ENCODE measurements around the gene KDM5B.
A peak's percentile ranks its signal among the peaks of the same experiment; 100 is the strongest.

KDM5B gene

DNA sequence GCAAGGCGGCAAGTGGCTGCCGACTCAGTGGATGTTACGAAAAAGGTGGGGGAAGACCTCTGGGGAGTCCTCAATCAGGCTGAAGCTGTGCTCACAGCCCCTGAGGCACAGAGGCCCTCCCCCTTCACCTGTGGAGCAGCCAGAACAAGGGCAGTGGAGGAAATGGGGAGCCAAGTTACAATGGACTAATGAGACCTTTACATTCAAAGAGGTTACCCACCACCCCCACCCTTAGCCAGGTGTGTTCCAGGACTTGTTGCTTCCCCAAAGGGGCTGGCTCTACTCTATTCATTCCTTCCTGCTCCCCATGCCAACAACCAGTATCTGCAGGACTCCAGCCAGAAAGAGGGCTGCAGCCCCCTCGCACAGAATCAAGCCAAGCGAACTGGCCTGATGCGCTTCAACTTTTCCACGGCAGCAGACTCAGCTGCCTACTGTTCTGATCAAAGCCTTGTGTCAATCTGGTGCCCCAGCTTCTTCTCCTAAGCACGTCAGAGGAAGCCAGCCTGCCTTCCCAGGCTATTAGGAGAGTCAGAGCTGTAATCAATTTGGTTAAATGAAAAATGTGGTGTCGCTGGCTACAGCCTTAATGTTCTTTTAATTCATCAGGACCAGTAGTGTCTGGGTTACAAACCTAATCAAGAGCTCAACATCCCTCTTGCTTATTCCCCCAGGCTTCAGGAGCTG is 96.1 kb downstream of the KDM5B start:
- DNase-seq: no peak

DNA sequence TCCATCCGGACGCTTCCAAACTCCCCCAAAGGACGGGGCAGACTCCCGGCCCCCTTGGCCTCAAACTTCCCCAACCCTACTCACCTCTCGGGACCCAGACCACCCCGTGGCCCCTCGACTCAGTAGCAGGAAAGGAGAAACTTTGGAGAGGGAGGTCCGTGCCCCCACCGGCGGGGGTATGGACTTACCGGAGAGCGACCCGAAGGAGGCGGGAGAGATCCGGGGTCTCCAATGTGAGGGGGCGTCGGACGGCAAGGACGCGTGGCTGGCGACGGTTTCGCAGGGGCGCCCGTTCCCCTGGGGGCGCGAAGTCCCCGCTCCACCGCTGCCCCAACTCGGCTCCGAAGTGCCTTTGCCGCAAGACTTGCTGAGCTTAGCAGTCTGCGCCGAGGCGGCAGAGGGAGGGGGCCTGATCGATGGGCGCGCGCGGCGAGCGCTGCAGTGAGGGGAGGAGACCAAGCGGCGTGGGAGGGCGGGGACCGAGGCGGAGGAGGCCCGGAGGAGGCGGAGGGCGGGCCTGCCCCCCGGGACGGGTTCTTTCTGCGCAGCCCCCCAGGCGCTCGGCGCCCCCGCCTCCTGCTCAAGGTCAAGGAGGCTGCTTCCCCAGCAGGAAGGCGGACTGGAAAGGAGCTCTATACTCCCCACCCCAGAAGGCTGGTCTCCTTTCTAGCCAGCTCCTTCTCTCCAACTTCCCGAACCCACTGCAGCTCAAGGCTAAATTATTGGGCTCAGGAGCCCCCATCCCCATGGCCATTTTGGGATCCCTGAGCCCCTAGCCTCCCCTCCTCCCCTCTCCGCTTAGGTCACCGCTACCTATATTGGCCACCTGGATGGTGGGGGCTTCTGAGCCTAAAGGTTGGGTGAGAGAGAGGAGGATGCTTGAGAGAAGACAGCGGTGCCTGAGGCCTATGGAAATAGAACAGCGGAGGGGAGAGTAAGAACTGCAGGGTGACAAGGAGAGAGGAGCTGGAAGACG is 97.9 kb downstream of the KDM5B start, which contains the start of gene SYT2:
Gene SYT2 (minus strand): TSS at position 385 of the 976 bp plus-strand sequence. CDS start 104,682 bp downstream, outside the sequence.
- DNase-seq: peak in 1 of 14 donors; percentile 57

DNA sequence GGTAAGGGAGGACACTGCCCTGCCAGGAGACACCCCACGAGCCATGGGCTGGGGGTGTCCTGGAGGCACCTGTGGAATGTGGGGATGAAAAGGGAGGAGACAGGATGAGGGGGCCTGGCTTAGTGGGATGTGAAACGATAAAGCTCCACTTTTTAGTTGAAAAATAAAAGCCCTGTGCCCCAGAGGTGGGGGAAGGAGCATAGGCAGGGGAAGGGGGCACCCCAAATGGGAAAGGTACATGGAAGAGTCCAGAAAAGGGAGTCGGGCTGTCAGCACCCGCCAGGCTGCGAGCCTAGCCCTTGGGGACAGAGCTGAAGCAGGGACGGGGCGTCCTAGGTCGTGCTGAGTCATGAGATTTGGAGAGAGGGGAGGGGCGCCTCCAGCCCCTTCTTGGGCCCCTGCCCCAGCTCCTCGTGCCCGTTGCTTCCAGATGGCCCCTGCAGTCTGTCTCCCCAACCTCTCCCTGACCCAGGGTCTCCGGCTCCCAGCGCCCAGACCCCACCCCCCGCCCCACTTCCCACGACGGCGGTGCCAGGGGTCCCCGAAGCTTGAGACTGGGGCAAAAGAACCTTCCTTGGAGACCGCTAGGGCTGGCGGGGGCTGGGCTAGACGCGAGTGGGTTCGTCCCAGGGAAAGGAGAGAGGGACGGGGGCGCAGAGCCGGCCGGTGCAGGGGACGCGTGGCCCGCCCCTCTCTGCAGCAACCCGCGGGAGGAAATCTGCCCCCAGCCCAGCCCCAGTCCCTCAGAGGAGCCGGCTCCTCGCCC is 98.8 kb downstream of the KDM5B start:
- no peak for DNase-seq

DNA sequence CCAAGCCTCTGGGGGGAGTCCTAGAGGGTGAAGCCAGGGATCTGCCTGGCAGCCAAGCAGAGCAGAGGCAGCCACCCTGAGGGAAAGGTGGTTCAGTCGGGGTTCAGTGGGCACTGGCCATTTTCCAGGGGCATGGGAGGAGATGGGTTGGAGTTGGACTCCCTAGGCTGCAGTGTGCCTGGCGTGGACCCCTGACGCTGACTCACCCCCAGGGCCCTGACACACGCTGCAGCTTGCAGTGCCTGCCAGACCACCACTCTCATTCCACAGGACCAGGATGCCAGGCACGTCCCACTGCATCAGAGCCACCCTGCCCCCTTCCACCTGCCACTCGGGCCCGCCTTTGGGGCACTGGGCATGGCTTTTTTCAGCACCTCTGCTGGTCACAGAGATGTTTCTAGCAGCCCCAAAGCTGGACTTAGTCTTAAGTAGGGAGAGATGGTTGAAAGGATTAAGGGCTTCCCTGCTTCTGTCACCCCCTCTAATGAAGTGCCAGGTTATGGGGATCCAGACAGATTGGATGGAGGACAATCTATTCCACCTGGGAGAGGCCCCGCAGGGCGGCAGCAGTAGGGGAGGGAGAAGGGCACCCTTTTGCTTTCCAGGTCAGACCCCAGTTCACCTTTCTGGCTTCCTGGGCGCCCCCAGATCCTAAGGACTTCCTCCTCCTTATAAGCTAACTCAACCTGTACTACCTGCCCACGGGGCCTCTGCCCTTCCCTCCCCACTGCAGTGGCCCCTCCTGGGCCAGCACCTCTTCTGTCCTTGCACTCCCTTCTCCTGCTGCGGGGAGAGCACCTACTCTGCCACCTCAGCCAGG is 99.6 kb downstream of the KDM5B start:
- DNase-seq: no peak

DNA sequence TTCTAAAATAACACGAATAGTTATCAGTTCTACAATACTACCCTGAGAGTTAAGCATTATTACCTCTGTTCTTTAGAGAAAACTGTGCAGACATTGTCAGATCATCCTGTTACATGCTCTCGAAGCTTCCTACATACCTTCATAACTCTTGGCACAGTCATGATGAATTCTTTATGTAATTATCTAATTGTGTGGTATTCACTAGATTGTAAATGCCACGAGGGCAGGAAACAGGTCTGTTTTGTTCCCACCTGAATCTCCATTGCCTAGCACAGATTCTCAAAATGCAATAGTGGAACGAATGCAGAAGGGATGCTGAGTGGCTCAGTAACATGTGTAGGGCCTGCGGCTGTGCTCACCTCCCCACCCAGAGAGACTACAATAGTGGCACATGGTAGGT is 101.4 kb downstream of the KDM5B start:
- no peak for DNase-seq

DNA sequence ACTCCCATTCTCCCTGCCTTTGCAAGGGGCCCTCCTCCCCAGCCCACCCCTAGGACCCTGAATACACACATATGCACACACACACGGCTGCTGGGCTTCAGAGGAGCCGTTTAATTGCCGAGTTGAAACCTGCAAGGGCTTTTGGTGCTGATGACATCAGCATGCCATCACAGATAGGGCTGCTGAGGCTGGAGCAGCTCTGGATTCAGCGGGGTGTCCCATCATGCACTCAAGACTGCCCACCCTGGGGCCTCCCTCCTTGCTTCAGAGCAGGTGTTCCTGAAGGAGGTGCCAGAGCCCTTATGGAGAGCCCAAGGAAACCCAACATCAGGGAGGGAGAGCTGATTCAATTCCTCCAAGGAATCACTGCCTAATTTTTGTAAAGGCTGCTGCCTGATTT is 103.6 kb downstream of the KDM5B start:
- no peak for DNase-seq

DNA sequence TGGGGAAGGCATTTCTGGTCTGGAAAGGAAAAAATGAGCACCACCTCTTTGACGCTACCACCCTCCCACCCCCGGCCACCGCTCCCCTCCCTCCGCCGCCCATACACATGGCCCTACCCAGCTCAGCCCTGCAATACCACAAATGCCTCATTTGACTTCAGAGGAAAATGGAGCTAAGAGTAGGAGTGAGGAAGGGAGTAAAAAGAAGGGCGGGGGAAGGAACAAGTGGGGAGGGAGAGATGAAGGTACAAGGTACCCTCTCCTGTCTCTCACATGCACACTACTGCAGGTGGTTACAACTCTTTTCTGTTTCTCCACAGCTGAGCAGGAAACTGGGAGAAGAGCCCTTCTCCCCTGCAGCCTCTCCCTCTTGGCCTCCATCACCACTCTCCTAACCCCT is 105.0 kb downstream of the KDM5B start:
- DNase-seq: no peak

DNA sequence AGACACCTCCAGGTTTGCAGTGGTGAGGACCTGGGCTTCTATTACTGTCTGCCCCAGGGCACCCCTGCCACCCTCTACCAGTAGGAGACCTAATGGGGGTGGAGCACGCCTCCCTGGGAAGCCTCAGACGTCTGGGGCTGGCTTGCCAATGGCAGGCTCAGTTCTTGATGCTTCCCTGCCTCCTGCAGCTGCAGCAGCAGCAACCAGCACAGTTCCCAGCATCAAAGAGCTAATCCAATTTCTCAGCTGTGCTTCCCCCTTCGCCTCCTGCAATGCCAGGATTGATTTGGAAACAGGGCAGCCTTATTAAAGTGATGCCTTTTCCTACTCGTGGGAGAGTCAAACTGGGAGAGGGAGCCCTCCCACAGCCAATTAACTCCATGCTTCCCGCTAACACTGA is 106.1 kb downstream of the KDM5B start:
- DNase-seq: no peak

DNA sequence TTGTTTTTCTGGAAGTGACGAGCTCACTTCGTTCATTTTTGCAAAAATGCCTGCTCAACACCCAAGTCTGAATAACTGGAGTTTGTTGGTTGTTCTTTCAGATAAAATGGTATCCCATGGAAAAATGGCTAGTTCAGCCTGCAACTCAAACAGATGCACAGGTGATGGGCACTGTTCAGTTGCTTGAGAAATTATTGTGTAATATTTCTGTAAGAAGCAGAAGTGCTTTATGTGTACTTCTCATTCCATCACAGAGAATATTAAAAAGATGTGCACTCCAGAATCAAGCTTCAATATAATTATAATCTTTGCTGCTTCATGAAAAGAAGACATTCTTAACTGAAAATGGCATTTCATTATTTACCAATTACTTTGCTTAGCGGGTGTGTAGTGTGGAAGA is 107.0 kb downstream of the KDM5B start:
- no peak for DNase-seq

DNA sequence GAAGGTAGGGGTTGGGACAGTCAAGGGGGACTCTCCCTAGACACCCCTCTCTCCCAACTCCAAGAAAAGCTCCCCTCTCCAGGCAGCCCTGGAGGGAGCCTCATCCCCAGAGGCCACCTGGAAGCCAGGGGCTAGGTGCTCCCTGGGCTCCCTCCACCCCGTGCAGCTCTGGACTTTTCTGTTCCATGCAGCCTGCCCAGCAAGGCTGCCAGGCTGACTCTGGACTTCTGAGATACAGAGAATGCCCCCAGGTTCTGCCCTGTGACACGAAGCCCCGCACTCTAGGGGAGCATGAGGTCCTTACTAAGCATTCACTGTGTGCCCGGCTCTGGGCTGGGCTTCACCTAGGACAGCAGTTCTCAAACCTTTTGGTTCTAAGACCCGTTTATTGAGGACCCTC is 108.2 kb downstream of the KDM5B start:
- no peak for DNase-seq

DNA sequence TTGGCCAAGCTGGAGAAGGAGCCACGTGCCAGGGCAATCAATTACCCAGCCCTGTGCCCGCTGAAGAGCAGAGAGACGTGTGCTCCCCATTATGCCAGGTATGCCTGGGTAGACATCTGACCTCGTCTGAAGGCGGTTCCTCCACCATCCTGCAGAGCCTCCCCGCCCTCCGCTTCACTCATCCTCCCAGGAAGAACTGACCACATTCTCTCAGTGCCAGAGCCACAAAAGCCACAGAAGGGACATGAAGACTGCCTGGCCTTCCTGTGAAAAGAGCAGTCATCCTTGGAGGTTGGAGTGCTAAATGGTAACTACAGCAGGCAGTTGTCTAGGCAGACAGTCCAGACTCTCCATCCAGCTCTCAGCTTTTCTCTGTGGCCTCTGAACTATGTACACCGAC is 109.9 kb downstream of the KDM5B start:
- no peak for DNase-seq

DNA sequence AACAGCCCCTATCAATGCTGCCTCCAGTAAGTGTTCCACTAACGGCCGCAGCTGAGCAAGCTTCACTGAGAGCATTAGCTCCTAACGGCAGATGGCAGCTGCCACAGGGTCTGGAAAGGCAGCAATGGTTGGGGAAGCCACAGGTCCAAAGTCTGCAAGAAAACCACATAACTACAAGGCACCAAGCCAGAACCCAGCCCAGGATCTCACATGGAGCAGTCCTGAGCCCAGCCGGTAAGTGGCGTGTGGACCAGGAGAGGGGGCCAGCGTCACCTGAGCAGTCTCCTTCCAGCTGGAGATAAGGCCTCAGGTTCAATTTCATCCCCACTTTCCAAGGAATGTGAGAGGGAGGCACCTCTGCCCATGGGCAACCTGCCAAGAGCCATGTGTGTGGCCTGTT is 111.2 kb downstream of the KDM5B start:
- DNase-seq: peak in 1 of 14 donors; percentile 37

DNA sequence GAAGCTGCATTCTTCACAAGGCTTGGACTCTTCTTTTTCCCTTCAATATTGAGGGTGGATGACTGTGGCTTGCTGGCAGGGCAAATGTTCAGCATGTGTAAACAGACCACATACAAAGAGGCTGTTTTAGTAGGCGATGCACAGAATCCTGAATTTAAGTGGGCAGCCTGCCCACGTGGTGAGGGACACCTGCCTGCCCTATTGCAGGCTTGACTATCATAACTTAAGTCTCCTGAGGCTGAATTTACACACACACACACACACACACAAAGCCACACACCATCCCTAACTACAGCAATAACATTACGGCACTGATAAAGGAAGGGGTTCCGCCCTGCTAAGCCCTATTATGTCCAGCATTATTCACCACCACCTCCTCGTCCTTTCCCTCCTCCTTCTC is 113.9 kb downstream of the KDM5B start:
- peak in 1 of 14 donors; percentile 26 for DNase-seq

DNA sequence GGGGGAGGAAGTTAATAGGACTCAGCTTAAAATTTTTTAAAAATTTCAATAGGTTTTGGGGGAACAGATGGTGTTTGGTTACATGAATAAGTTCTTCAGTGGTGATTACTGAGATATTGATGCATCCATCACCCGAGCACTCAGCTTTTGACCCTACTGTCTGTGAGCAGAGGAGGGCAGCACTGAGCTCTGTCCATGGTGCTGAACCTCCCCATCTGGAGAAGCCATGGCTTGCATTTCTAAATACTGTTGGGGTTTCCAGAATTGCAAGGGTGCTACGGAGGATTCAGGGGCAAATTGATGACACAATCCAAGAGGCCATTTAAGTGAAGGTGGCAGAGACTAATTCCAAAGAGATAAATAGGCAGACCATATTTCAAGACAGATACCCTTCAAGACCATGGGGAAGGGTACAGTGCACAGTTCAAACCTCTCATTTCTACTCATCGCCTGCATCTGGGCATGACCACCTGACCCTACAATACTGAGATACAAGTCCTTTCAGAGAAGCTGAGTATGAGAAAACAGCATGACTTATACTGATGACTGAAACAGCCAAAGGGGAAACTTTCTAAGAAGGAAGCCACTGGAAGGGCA is 115.2 kb downstream of the KDM5B start:
- DNase-seq: peak in 4 of 14 donors; percentile 3 to 32 (median 7)

DNA sequence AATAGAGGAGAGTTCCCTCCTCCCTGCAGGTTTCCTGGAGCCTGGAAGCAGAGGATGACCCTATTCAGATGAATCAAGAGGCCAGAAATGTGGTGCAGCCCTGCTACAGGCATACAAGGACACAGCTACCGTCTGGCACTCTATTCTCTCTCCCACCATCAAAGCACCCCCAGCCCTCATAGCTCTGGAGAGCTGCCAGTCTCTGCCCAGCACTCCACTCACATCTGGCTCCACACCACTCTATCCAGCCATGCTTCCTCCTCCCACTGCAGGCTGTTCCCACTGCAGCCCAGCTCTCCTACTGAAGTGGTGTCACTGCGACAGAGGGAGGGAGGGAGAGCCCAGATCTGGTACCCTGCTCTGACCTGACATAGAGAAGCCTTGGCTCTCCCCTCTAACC is 116.4 kb downstream of the KDM5B start:
- DNase-seq: no peak

DNA sequence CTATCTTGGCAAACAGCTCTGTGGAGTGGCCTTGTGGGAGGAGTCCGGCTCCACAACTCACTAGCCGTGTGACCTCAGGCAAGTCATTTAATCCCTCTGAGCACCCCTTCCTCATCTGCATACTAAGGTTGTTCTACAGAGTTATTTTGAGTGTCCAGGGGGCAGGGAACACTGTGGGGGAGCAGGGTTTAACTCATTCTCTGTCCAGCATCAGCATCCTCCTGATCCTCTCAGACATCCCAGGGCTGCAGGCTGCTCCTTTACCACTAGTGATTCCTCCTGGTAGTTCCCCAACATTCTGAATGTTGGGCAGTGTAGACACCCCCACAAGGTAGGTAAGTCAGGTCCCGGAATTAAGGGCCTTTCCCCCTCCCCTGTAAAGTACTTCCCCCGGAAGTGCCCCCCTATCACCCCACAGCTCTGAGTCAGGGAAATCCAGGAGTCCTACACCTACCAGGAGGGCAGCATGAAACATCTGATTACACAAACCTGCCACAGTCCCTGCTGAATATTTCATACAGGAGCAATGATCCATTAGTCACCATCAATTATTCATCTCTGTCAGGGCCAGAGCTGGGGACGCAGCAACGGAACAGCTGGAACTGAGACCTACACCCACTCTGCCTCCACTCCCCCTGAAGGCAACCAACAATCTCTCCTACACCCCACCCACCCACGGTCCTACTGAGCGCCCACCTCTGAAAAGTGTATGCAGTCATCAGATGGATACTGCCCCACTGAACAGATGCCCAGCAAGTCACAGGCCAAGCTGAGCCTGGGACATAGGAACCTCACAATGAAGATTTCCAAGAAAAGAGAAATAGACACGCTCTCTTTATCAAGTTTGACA is 118.5 kb downstream of the KDM5B start:
- DNase-seq: no peak

DNA sequence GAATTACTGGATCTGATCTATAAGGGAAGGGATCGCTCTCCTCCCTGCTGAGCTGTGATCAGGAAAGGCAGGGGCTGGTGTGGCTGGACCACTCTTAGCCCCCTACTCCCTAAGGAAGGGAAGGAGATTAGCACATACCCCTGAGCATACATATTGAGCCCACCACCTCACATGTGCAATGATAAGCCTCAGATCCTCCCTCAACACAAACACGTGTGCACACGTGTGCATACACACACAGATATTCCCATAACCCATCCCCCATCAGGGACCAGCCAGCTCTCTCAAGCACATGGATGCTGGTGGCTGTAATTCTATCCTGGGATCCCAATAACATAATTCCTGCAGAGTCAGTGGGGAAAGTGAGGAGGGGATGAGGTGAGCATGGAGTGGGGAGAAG is 119.1 kb downstream of the KDM5B start:
- DNase-seq: no peak

DNA sequence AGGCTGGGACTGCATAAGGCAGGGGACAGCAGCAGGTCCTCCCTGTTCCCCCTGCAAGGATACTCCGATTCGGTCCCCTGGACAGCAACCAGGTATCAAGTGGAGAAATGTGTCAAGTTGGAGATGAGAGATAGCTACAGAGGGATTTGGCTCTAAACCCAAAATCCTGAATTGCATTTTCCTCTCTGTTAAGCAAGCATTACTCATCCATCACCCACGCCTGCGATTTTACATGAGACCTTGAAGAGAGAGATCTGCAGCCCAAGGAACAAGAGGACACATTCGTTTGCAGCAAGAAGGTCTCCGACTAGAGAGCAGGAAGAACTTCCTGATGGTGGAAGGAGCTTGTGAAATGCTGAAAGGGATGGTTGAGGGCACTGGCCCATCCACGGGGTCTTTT is 119.8 kb downstream of the KDM5B start:
- peak in 1 of 14 donors; percentile 66 for DNase-seq

DNA sequence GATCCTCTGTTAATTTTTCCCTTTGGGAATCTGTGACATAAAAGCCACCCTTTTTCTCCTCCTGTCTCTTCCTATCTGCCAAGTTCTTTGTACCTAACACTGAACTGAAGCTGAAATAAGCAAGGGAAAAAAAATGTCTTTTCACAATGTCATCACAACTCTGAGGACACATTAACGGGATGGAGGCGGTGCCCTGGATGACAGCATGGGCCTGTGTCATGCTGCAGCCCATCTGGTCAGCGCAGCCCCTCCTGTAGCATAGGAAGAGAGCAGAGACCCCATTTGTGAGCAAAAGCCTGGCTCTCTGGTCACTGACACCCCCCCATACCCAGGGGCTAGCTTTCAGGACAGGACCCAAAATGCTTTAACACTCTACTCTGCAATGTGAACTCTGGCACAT is 120.4 kb downstream of the KDM5B start:
- DNase-seq: no peak

DNA sequence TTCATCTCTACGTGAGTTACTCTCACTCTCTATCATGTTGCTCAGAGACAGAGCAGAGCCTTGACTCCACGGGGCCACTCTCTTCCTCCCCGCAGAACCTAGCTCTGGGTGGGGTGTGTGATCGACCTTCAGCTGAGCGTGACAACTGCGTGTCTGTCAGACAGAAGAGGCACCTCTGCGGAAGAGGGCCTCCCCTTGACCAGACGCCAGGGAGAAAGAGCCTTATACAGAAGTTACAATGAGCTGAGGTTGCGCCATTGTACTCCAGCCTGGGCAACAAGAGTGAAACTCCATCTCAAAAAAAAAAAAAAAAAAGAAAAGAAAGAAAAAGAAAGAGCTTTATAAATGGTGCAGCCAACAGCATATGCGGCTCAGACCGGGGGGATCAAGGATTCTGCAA is 120.9 kb downstream of the KDM5B start:
- DNase-seq: no peak

DNA sequence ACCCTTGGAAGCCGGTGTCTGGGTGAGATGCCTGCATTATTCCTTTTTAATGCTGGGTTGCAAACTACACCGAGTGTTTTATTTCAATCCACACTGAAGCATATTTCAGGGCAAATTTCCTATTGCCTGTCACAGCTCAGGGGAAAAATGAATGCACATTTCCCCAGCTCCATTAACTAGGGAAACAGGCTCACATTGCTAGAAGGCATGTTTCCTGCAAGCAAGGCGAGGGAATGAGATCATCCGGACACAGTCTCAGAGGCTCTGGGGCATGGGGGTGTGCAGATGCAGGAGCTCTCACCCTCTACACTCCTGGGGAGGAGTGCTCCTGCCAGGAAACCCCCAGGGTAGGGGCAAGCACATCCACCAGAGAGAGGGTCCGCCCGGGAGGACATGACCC is 122.6 kb downstream of the KDM5B start:
- no peak for DNase-seq

Data from C1 segment of cervical spinal cord (tissue), 14 donors.